Measurements from ENCODE around the gene UBD.

- TF ChIP-seq CTCF (IDR thresholded peaks at IDR 0.05; ENCODE audit: poor library complexity), result no peak
- no peak for TF ChIP-seq EZH2 (IDR thresholded peaks at IDR 0.05; ENCODE audit: borderline replicate concordance)
Measured at GRCh38 chr6:29554764-29555163, 4.8 kb downstream of the UBD start.

All from hepatocyte (in vitro differentiated cells).